Motor neuron (in vitro differentiated cells): Measurements from ENCODE around the gene SDK1. TPM values are rescaled to one million over a fixed set of nuclear protein-coding genes. Genes with fewer than 3 reads are reported as not detected.
A peak's percentile ranks its signal among the peaks of the same experiment; 100 is the strongest.

Experiments
- ATAC-seq, 8 experiments: fragments of 200-7000 bp; cut with Tn5 transposase; replicated peaks in 6 of 8; 2 replicates each; pipeline ENCODE4 v1.8.0; 2021; ENCODE audit warnings: mild to moderate bottlenecking in 8 of 8, moderate library complexity in 8 of 8
- H3K27ac ChIP-seq, 2 donors: fragments of 250-450 bp; sonication (Bioruptor Pico); 2 replicates each; pipeline ENCODE4 v1.9.0; 2021; ENCODE audit warnings: antibody characterized with exemption in 2 of 2, mild to moderate bottlenecking in 2 of 2, moderate library complexity in 1 of 2
- H3K4me1 ChIP-seq, 2 donors: fragments of 250-450 bp; sonication (Bioruptor Pico); replicated peaks in 1 of 2; 2 replicates each; pipeline ENCODE4 v1.6.1; 2021; ENCODE audit warnings: antibody characterized with exemption in 2 of 2, mild to moderate bottlenecking in 2 of 2, moderate library complexity in 1 of 2
- H3K4me3 ChIP-seq, 5 donors: fragments of 250-450 bp; sonication (Bioruptor Pico); 2 replicates each; pipeline ENCODE4 v1.9.0; 2021; ENCODE audit warnings: antibody characterized with exemption in 5 of 5, mild to moderate bottlenecking in 5 of 5, moderate library complexity in 4 of 5
- WGBS, 10 experiments: fragments of 450-650 bp; shearing (Covaris generic); methylation state at CpG; one replicate each; pipeline ENCODE4 v1.0.0; 2022; 5-methylcytosine and 5-hydroxymethylcytosine counted together
- in situ Hi-C, 9 experiments: fragments of 400-800 bp; cut with MboI; loops; one replicate each; pipeline ENCODE4 v1.15.0; 2021; ENCODE audit warnings: low sequenced_read_pairs in 9 of 9, low pct_unique_long_range_greater_than_20kb in 2 of 9; ENCODE audit not compliant: unreplicated experiment in 9 of 9
- total RNA-seq, 8 experiments: library from RNA; unstranded; fragments of 300-600 nt; gene quantifications; 2 replicates each; pipeline versions ENCODE4 v1.2.3 to v1.2.4, GENCODE V29; 2022

The SDK1 gene
- total RNA-seq, 8 experiments from 2014 or later: 0.66 to 30.6 (median 8.0) TPM

GRCh38 chr7:3879355-3880075 lies 578.5 kb downstream of the SDK1 start:
- peaks cover 9 to 12% of the 10 kb centered on the region in 2 donors for H3K4me1 ChIP-seq
- peak in 5 of 8 experiments; percentile 84 to 90 (median 86) for ATAC-seq
- no peak overlapping the region for H3K4me3 ChIP-seq
- in situ Hi-C loops: no loop called here
- no peak overlapping the region for H3K27ac ChIP-seq
- WGBS, 10 experiments: 52 to 90% (median 65%) methylated on average over 1 to 12 of the region's 14 CpGs; no CpG with 5 or more reads in 2 of the 10 experiments

- peak in 1 of 8 experiments; percentile 36 for ATAC-seq
- Histone ChIP-seq H3K4me3 (no peak overlapping the region), H3K4me1 (peaks cover 9 to 12% of the 10 kb centered on the region in 2 donors), H3K27ac (no peak overlapping the region)
- in situ Hi-C loops: no loop called here
- 0 to 92% (median 72%) methylated on average over 1 to 23 of the region's 26 CpGs; no CpG with 5 or more reads in 2 of the 10 experiments for WGBS, 10 experiments
Observed at GRCh38 chr7:3880228-3880987, 579.4 kb downstream of the SDK1 start.

- no peak overlapping the region for H3K27ac ChIP-seq
- peaks cover 9 to 12% of the 10 kb centered on the region in 2 donors for H3K4me1 ChIP-seq
- peak in 1 of 8 experiments; percentile 2 for ATAC-seq
- H3K4me3 ChIP-seq: no peak overlapping the region
- in situ Hi-C loops: no loop called here
- 5 to 100% (median 84%) methylated on average over 2 to 5 of the region's 5 CpGs; no CpG with 5 or more reads in 1 of the 10 experiments for WGBS, 10 experiments
Observed at GRCh38 chr7:3882782-3883181, 581.7 kb downstream of the SDK1 start.

- Histone ChIP-seq H3K27ac (no peak overlapping the region), H3K4me3 (no peak overlapping the region), H3K4me1 (peaks cover 4 to 7% of the 10 kb centered on the region in 2 donors)
- in situ Hi-C loops: no loop called here
- WGBS, 10 experiments: 25 to 96% (median 56%) methylated on average over 3 to 5 of the region's 6 CpGs; no CpG with 5 or more reads in 5 of the 10 experiments
- no peak for ATAC-seq
Observed at GRCh38 chr7:3884543-3884942, 583.5 kb downstream of the SDK1 start.

- 0 to 100% (median 89%) methylated on average over 1 to 4 of the region's 4 CpGs; no CpG with 5 or more reads in 2 of the 10 experiments for WGBS, 10 experiments
- no peak for ATAC-seq
- in situ Hi-C loops: no loop called here
- no peak overlapping the region for H3K4me3 ChIP-seq
- no peaks in the 10 kb centered on the region for H3K4me1 ChIP-seq
- H3K27ac ChIP-seq: no peak overlapping the region
Observed at GRCh38 chr7:3887096-3887690, 586.1 kb downstream of the SDK1 start.

GRCh38 chr7:3888096-3888495 lies 587.0 kb downstream of the SDK1 start:
- in situ Hi-C loops: no loop called here
- no peak overlapping the region for H3K4me3 ChIP-seq
- 0 to 92% (median 57%) methylated on average over 2 to 8 of the region's 8 CpGs; no CpG with 5 or more reads in 2 of the 10 experiments for WGBS, 10 experiments
- peak in 5 of 8 experiments; percentile 27 to 68 (median 54) for ATAC-seq
- no peak overlapping the region for H3K27ac ChIP-seq
- H3K4me1 ChIP-seq: no peaks in the 10 kb centered on the region

GRCh38 chr7:3892157-3892556 lies 591.1 kb downstream of the SDK1 start:
- ATAC-seq: peak in 1 of 8 experiments; percentile 59

GRCh38 chr7:3892686-3893085 lies 591.6 kb downstream of the SDK1 start:
- no peak overlapping the region for H3K27ac ChIP-seq
- in situ Hi-C loops: no loop called here

More at GRCh38 chr7:3892157-3892556, 591.1 kb downstream of the SDK1 start:
- no peak overlapping the region for H3K27ac ChIP-seq
- in situ Hi-C loops: no loop called here
- WGBS, 10 experiments: 0 to 100% (median 80%) methylated on average over 2 to 4 of the region's 7 CpGs; no CpG with 5 or more reads in 5 of the 10 experiments
- no peak overlapping the region for H3K4me3 ChIP-seq
- H3K4me1 ChIP-seq: no peaks in the 10 kb centered on the region

GRCh38 chr7:3893151-3893788 lies 592.2 kb downstream of the SDK1 start:
- Histone ChIP-seq H3K27ac (no peak overlapping the region), H3K4me3 (no peak overlapping the region), H3K4me1 (no peaks in the 10 kb centered on the region)
- ATAC-seq: no peak
- WGBS, 10 experiments: 60 to 100% (median 80%) methylated on average over 1 to 11 of the region's 12 CpGs; no CpG with 5 or more reads in 1 of the 10 experiments
- in situ Hi-C loops: no loop called here

More at GRCh38 chr7:3892686-3893085, 591.6 kb downstream of the SDK1 start:
- no peaks in the 10 kb centered on the region for H3K4me1 ChIP-seq
- no peak overlapping the region for H3K4me3 ChIP-seq
- WGBS, 10 experiments: 7 to 100% (median 66%) methylated on average over 1 to 9 of the region's 11 CpGs; no CpG with 5 or more reads in 3 of the 10 experiments
- no peak for ATAC-seq

GRCh38 chr7:3893789-3894153 lies 592.7 kb downstream of the SDK1 start:
- 0 to 92% (median 73%) methylated on average over 1 to 4 of the region's 4 CpGs; no CpG with 5 or more reads in 4 of the 10 experiments for WGBS, 10 experiments
- in situ Hi-C loops: no loop called here
- H3K27ac ChIP-seq: no peak overlapping the region

GRCh38 chr7:3895341-3896116 lies 594.5 kb downstream of the SDK1 start:
- WGBS, 10 experiments: 8 to 97% (median 73%) methylated on average over 4 to 8 of the region's 9 CpGs
- ATAC-seq: peak in 1 of 8 experiments; percentile 37
- Histone ChIP-seq H3K4me1 (no peaks in the 10 kb centered on the region), H3K27ac (no peak overlapping the region), H3K4me3 (no peak overlapping the region)
- in situ Hi-C loops: no loop called here

More at GRCh38 chr7:3893789-3894153, 592.7 kb downstream of the SDK1 start:
- no peak for ATAC-seq
- Histone ChIP-seq H3K4me1 (no peaks in the 10 kb centered on the region), H3K4me3 (no peak overlapping the region)
